H1 (cell line): Measurements from ENCODE around the gene RMDN2. TPM values are rescaled to one million over a fixed set of nuclear protein-coding genes. Genes with fewer than 3 reads are reported as not detected.

Source experiments
- BACH1 ChIP-seq: IDR thresholded peaks from 2 replicates; pipeline ENCODE4 v1.6.1; 2012; ENCODE audit warnings: low read length, improper control_type of control experiment
- CHD1 ChIP-seq: IDR thresholded peaks from 2 replicates; pipeline ENCODE4 v1.6.1; 2012; ENCODE audit warnings: low read depth, low read length, improper control_type of control experiment
- CHD7 ChIP-seq: fragments of 300-600 bp; sonication (generic); IDR thresholded peaks from 2 replicates; pipeline ENCODE4 v1.7.1; 2012; ENCODE audit warnings: low read length, moderate library complexity, mild to moderate bottlenecking, inconsistent platforms; ENCODE audit not compliant: insufficient replicate concordance
- GTF2F1 ChIP-seq: IDR thresholded peaks from 2 replicates; pipeline ENCODE4 v1.6.1; 2012; ENCODE audit warnings: low read depth, low read length, improper control_type of control experiment, borderline replicate concordance
- HDAC2 ChIP-seq, 2 experiments: fragments of 300-600 bp in 1 of 2; sonication (generic) in 1 of 2; IDR thresholded peaks; 2 replicates each; pipeline ENCODE4 v1.6.1; 2011 to 2012; ENCODE audit warnings: low read depth in 2 of 2, low read length in 2 of 2, mild to moderate bottlenecking in 2 of 2, moderate library complexity in 2 of 2, borderline replicate concordance in 1 of 2, inconsistent platforms in 1 of 2
- SIRT6 ChIP-seq: IDR thresholded peaks from one replicate; pipeline ENCODE4 v1.7.1; 2012; ENCODE audit warnings: low read length, inconsistent platforms
- polyA plus RNA-seq, 7 experiments: library from polyadenylated mRNA; depleted of rRNA in 3 of 7; stranded (reverse) in 5 of 7; unstranded in 2 of 7; fragments of >200 nt in 5 of 7; fragments of 200-250 nt in 2 of 7; gene quantifications; 1 replicate in 5 of 7; 2 replicates in 1 of 7; 4 replicates in 1 of 7; pipeline versions ENCODE4 v1.2.1 to v1.2.3, GENCODE V29; 2011 to 2013; ENCODE audit warnings: missing spikeins in 2 of 7, mixed read lengths in 2 of 7
- total RNA-seq: library from RNA; stranded (reverse); fragmentation: NEBNext Ultra II Directional; extraction: Animal tissue kit (Norgen Biotek cat#: 25700); gene quantifications from 2 replicates; pipeline ENCODE4 v1.2.1, GENCODE V29; 2021

RMDN2 gene
- total and polyA plus RNA-seq, 2 of the 8 experiments (the other 6 are each of a cell fraction or from before 2014, with no cell fraction given): 0.53 to 3.0 TPM

GRCh38 chr2:38035968-38036367 lies 110.9 kb downstream of the RMDN2 start (continued):
- no peak for TF ChIP-seq CHD7
- no peak for TF ChIP-seq GTF2F1
- TF ChIP-seq CHD1: no peak
- TF ChIP-seq BACH1: no peak
- TF ChIP-seq HDAC2 (IDR thresholded peaks at IDR 0.05; ENCODE audit: borderline replicate concordance in 1 of 2, low read depth in 2 of 2, low read length in 2 of 2): no peak
- no peak for TF ChIP-seq SIRT6
- TF ChIP-seq, all 59 proteins: peak for 0
